GM23338 (cell line): Measurements from ENCODE around the gene CD82. TPM values are rescaled to one million over a fixed set of nuclear protein-coding genes. Genes with fewer than 3 reads are reported as not detected.

Experiments
- ATAC-seq: fragments of 200-7000 bp; cut with Tn5 transposase; 3 replicates; pipeline ENCODE4 v1.9.1; 2020
- DNase-seq: peaks from one replicate; pipeline ENCODE4 v3.0.0-alpha.2; 2015; ENCODE audit warnings: low spot score
- H2AFZ ChIP-seq: fragments of 200-600 bp; sonication (generic); 2 replicates; pipeline ENCODE4 v1.8.0; 2016; ENCODE audit warnings: antibody characterized with exemption, mild to moderate bottlenecking, moderate library complexity
- H3F3A ChIP-seq: fragments of 200-600 bp; sonication (generic); replicated peaks from 2 replicates; pipeline ENCODE4 v1.8.0; 2017; ENCODE audit warnings: antibody characterized with exemption, mixed run types, low read depth
- H3K27ac ChIP-seq: fragments of 200-600 bp; sonication (generic); 2 replicates; pipeline ENCODE4 v1.6.1; 2016; ENCODE audit warnings: low read depth
- H3K27me3 ChIP-seq: fragments of 200-600 bp; sonication (generic); 2 replicates; pipeline ENCODE4 v1.8.0; 2016; ENCODE audit warnings: mild to moderate bottlenecking, mixed run types, moderate library complexity; ENCODE audit not compliant: insufficient read depth
- H3K36me3 ChIP-seq: fragments of 200-600 bp; sonication (generic); 2 replicates; pipeline ENCODE4 v1.8.0; 2016; ENCODE audit warnings: mild to moderate bottlenecking; ENCODE audit not compliant: insufficient read depth
- H3K4me1 ChIP-seq: fragments of 200-600 bp; sonication (generic); 2 replicates; pipeline ENCODE4 v1.8.0; 2016; ENCODE audit warnings: mild to moderate bottlenecking, moderate library complexity; ENCODE audit not compliant: insufficient read depth
- H3K4me2 ChIP-seq: fragments of 200-600 bp; sonication (generic); 2 replicates; pipeline ENCODE4 v1.7.1; 2017; ENCODE audit warnings: mixed run types
- H3K4me3 ChIP-seq: fragments of 200-600 bp; sonication (generic); 2 replicates; pipeline ENCODE4 v1.6.1; 2016; ENCODE audit warnings: mixed run types
- H3K79me2 ChIP-seq: fragments of 200-600 bp; sonication (generic); replicated peaks from 2 replicates; pipeline ENCODE4 v1.8.0; 2017; ENCODE audit warnings: mild to moderate bottlenecking; ENCODE audit not compliant: insufficient read depth
- H3K9me2 ChIP-seq: fragments of 200-600 bp; sonication (generic); 2 replicates; pipeline ENCODE4 v1.8.0; 2017; ENCODE audit not compliant: insufficient read depth
- H4K20me1 ChIP-seq: fragments of 200-600 bp; sonication (generic); replicated peaks from 2 replicates; pipeline ENCODE4 v1.8.0; 2017; ENCODE audit warnings: mild to moderate bottlenecking; ENCODE audit not compliant: insufficient read depth
- H3K27ac Mint-ChIP-seq: 2 replicates; pipeline ENCODE4 v1.8.0; 2020; ENCODE audit warnings: inconsistent platforms, mild to moderate bottlenecking, moderate library complexity, mixed read lengths
- H3K27me3 Mint-ChIP-seq: 3 replicates; pipeline ENCODE4 v1.8.0; 2022; ENCODE audit warnings: low read depth, mild to moderate bottlenecking, moderate library complexity, mixed read lengths, inconsistent platforms; ENCODE audit not compliant: insufficient read depth, poor library complexity
- H3K36me3 Mint-ChIP-seq: 3 replicates; pipeline ENCODE4 v1.8.0; 2021; ENCODE audit warnings: low read depth, mild to moderate bottlenecking, inconsistent platforms, moderate library complexity, mixed read lengths
- H3K4me1 Mint-ChIP-seq: 3 replicates; pipeline ENCODE4 v1.8.0; 2020; ENCODE audit warnings: mild to moderate bottlenecking, inconsistent platforms, mixed read lengths
- H3K4me3 Mint-ChIP-seq: 3 replicates; pipeline ENCODE4 v1.8.0; 2021; ENCODE audit warnings: moderate library complexity, mild to moderate bottlenecking, inconsistent platforms, mixed read lengths
- H3K9me3 Mint-ChIP-seq: 3 replicates; pipeline ENCODE4 v1.8.0; 2020; ENCODE audit warnings: moderate library complexity, mild to moderate bottlenecking, inconsistent platforms, mixed read lengths
- CTCF ChIP-seq, 2 experiments: fragments of 200-600 bp in 1 of 2; sonication (generic) in 1 of 2; conservative IDR thresholded peaks; 2 replicates each; pipeline versions ENCODE4 v1.5.1 to v1.6.1; 2016 to 2017; ENCODE audit warnings: antibody characterized with exemption in 2 of 2, low read depth in 2 of 2, mild to moderate bottlenecking in 2 of 2, moderate library complexity in 1 of 2
- EZH2 ChIP-seq: fragments of 200-600 bp; sonication (generic); IDR thresholded peaks from one replicate; pipeline ENCODE4 v1.8.0; 2017; ENCODE audit warnings: antibody characterized with exemption, mild to moderate bottlenecking, low read depth; ENCODE audit not compliant: unreplicated experiment
- EZH2phosphoT487 ChIP-seq: fragments of 200-600 bp; sonication (generic); IDR thresholded peaks from one replicate; pipeline ENCODE4 v1.8.1; 2018; ENCODE audit warnings: antibody characterized with exemption; ENCODE audit not compliant: unreplicated experiment
- JUNB ChIP-seq: IDR thresholded peaks from one replicate; pipeline ENCODE4 v1.6.1; 2016; ENCODE audit warnings: antibody characterized with exemption; ENCODE audit not compliant: unreplicated experiment
- POLR2AphosphoS5 ChIP-seq: IDR thresholded peaks from 2 replicates; pipeline ENCODE4 v1.6.1; 2016; ENCODE audit warnings: antibody characterized with exemption, low read depth
- REST ChIP-seq: IDR thresholded peaks from one replicate; pipeline ENCODE4 v1.6.1; 2018; ENCODE audit warnings: antibody characterized with exemption; ENCODE audit not compliant: unreplicated experiment
- STAT1 ChIP-seq: IDR thresholded peaks from one replicate; pipeline ENCODE4 v1.6.1; 2016; ENCODE audit warnings: antibody characterized with exemption; ENCODE audit not compliant: unreplicated experiment
- ZNF331 ChIP-seq: fragments of 250-450 bp; sonication (Bioruptor Pico); IDR thresholded peaks from 2 replicates; pipeline ENCODE4 v1.5.0; 2020; ENCODE audit warnings: low read depth, mild to moderate bottlenecking, moderate library complexity
- polyA plus RNA-seq: library from polyadenylated mRNA; unstranded; fragments of >200 nt; fragmentation: Nextera tagmentation; extraction: Ambion mirVana; gene quantifications from 2 replicates; pipeline ENCODE4 v1.2.1, GENCODE V29; 2016
- total RNA-seq: library from RNA; depleted of rRNA; stranded (reverse); fragments of >200 nt; shearing (Covaris generic); gene quantifications from 2 replicates; pipeline ENCODE4 v1.2.3, GENCODE V29; 2014
- TF ChIP-seq, protein P1 (sequence below): IDR thresholded peaks from 2 replicates; pipeline ENCODE4 v1.6.1; 2016; ENCODE audit warnings: antibody characterized with exemption
- TF ChIP-seq, protein P2 (sequence below): fragments of 250-450 bp; sonication (Bioruptor Pico); IDR thresholded peaks from 2 replicates; pipeline ENCODE4 v1.5.0; 2020; ENCODE audit warnings: mild to moderate bottlenecking, moderate library complexity

The CD82 gene
- total and polyA plus RNA-seq, 2 experiments from 2014 or later, result 4.4 to 4.9 TPM

DNA sequence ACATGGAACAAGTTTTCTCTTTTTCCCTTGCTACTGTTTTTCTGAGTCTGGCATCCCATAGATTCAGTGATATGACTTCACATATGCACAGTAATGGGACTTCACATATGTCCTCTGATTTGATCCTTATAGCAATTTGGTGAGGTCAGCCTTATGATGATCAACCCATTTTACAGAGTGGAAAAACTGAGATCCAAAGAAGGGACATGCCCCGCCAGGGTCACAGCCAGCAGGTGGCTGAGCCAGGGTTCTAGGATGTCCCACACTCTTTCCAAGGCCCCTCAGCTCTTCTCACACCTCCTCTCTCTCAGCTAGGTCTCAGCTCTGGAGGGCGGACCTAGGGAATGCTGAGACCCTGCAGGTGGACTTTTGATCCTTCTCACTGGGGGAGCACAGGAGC lies 44.3 kb upstream of the CD82 start:
- Mint-ChIP-seq H3K9me3 (no peaks in the 10 kb centered on the region), H3K27me3 (peaks cover 9% of the 10 kb centered on the region), H3K36me3 (no peaks in the 10 kb centered on the region; the same call in 2 of the 3 replicates), H3K4me3 (no peak overlapping the region), H3K27ac (no peak overlapping the region), H3K4me1 (peaks cover 8% of the 10 kb centered on the region)
- TF ChIP-seq POLR2AphosphoS5 (no peak), REST (no peak), EZH2phosphoT487 (no peak), EZH2 (no peak), ZNF331 (CRISPR knock-in tag) (no peak), STAT1 (no peak), JUNB (no peak), CTCF (conservative IDR thresholded peaks at IDR 0.05; ENCODE audit: low read depth in 2 of 2) (no peak)
- TF ChIP-seq, protein P1, sequence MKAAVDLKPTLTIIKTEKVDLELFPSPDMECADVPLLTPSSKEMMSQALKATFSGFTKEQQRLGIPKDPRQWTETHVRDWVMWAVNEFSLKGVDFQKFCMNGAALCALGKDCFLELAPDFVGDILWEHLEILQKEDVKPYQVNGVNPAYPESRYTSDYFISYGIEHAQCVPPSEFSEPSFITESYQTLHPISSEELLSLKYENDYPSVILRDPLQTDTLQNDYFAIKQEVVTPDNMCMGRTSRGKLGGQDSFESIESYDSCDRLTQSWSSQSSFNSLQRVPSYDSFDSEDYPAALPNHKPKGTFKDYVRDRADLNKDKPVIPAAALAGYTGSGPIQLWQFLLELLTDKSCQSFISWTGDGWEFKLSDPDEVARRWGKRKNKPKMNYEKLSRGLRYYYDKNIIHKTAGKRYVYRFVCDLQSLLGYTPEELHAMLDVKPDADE, result no peak
- TF ChIP-seq, protein P2, sequence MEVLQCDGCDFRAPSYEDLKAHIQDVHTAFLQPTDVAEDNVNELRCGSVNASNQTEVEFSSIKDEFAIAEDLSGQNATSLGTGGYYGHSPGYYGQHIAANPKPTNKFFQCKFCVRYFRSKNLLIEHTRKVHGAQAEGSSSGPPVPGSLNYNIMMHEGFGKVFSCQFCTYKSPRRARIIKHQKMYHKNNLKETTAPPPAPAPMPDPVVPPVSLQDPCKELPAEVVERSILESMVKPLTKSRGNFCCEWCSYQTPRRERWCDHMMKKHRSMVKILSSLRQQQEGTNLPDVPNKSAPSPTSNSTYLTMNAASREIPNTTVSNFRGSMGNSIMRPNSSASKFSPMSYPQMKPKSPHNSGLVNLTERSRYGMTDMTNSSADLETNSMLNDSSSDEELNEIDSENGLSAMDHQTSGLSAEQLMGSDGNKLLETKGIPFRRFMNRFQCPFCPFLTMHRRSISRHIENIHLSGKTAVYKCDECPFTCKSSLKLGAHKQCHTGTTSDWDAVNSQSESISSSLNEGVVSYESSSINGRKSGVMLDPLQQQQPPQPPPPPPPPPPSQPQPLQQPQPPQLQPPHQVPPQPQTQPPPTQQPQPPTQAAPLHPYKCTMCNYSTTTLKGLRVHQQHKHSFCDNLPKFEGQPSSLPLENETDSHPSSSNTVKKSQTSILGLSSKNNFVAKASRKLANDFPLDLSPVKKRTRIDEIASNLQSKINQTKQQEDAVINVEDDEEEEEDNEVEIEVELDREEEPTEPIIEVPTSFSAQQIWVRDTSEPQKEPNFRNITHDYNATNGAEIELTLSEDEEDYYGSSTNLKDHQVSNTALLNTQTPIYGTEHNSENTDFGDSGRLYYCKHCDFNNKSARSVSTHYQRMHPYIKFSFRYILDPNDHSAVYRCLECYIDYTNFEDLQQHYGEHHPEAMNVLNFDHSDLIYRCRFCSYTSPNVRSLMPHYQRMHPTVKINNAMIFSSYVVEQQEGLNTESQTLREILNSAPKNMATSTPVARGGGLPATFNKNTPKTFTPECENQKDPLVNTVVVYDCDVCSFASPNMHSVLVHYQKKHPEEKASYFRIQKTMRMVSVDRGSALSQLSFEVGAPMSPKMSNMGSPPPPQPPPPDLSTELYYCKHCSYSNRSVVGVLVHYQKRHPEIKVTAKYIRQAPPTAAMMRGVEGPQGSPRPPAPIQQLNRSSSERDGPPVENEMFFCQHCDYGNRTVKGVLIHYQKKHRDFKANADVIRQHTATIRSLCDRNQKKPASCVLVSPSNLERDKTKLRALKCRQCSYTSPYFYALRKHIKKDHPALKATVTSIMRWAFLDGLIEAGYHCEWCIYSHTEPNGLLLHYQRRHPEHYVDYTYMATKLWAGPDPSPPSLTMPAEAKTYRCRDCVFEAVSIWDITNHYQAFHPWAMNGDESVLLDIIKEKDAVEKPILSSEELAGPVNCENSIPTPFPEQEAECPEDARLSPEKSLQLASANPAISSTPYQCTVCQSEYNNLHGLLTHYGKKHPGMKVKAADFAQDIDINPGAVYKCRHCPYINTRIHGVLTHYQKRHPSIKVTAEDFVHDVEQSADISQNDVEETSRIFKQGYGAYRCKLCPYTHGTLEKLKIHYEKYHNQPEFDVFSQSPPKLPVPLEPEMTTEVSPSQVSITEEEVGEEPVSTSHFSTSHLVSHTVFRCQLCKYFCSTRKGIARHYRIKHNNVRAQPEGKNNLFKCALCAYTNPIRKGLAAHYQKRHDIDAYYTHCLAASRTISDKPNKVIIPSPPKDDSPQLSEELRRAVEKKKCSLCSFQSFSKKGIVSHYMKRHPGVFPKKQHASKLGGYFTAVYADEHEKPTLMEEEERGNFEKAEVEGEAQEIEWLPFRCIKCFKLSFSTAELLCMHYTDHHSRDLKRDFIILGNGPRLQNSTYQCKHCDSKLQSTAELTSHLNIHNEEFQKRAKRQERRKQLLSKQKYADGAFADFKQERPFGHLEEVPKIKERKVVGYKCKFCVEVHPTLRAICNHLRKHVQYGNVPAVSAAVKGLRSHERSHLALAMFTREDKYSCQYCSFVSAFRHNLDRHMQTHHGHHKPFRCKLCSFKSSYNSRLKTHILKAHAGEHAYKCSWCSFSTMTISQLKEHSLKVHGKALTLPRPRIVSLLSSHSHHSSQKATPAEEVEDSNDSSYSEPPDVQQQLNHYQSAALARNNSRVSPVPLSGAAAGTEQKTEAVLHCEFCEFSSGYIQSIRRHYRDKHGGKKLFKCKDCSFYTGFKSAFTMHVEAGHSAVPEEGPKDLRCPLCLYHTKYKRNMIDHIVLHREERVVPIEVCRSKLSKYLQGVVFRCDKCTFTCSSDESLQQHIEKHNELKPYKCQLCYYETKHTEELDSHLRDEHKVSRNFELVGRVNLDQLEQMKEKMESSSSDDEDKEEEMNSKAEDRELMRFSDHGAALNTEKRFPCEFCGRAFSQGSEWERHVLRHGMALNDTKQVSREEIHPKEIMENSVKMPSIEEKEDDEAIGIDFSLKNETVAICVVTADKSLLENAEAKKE (CRISPR knock-in tag), result no peak
- Histone ChIP-seq H3K4me2 (no peak overlapping the region), H3K4me3 (no peak overlapping the region), H3K9me2 (no peaks in the 10 kb centered on the region), H3K79me2 (no peaks in the 10 kb centered on the region), H3K27ac (no peak overlapping the region), H4K20me1 (no peaks in the 10 kb centered on the region), H3K36me3 (no peaks in the 10 kb centered on the region), H3F3A (no peaks in the 10 kb centered on the region), H3K4me1 (no peaks in the 10 kb centered on the region), H3K27me3 (no peaks in the 10 kb centered on the region), H2AFZ (no peak overlapping the region)
- ATAC-seq (no peak), DNase-seq (no peak)
